K562 treated with DMSO at 1 percent for 24 hours (cell line): ENCODE results near the gene C21orf91. TPM values are rescaled to one million over a fixed set of nuclear protein-coding genes. Genes with fewer than 3 reads are reported as not detected.

ENCODE experiments used
- total RNA-seq: library from RNA; unstranded; fragments of 300-600 nt; gene quantifications from 2 replicates; pipeline ENCODE4 v1.2.3, GENCODE V29; 2022; ENCODE audit warnings: low read depth; ENCODE audit not compliant: insufficient read depth

Gene C21orf91
- total RNA-seq: 4.3 and 5.4 TPM in 2 replicates

GRCh38 chr21:17819114-17819876 lies at the start of gene C21orf91:
TSS of gene C21orf91 (minus strand) at chr21:17819356. CDS start at chr21:17818318, 1,038 bp downstream.

Other genes with a start within 250 kb of the C21orf91 start
- 11.9 and 13.9 TPM in 2 replicates for gene BTG3, start 206.5 kb downstream of the C21orf91 start, total RNA-seq